Renal pelvis (tissue), 4 donors: ENCODE data around the gene TMEM250. TPM values are rescaled to one million over a fixed set of nuclear protein-coding genes. Genes with fewer than 3 reads are reported as not detected.

Source experiments
- DNase-seq: peaks from one replicate; pipeline ENCODE4 v3.0.0-alpha.2; 2013
- polyA plus RNA-seq, 3 donors: library from polyadenylated mRNA; unstranded; fragments of 120-200 nt; gene quantifications; one replicate each; pipeline ENCODE4 v1.2.1, GENCODE V29; 2013; ENCODE audit not compliant: insufficient read length in 3 of 3

Gene TMEM250
- polyA plus RNA-seq, 3 donors = 19.9 to 24.5 (median 23.2) TPM

GRCh38 chr9:136149853-136150252 is 31.2 kb upstream of the TMEM250 start:
- DNase-seq = no peak

GRCh38 chr9:136149337-136149736 is 30.7 kb upstream of the TMEM250 start:
- DNase-seq = no peak

- no peak for DNase-seq
Observed at GRCh38 chr9:136148766-136149165, 30.1 kb upstream of the TMEM250 start.

GRCh38 chr9:136147890-136148714 is 29.4 kb upstream of the TMEM250 start:
- no peak for DNase-seq

GRCh38 chr9:136147038-136147889 is 28.6 kb upstream of the TMEM250 start:
- DNase-seq = no peak

- no peak for DNase-seq
Observed at GRCh38 chr9:136146126-136147037, 27.7 kb upstream of the TMEM250 start.

- no peak for DNase-seq
Observed at GRCh38 chr9:136145580-136145979, 26.9 kb upstream of the TMEM250 start.

- DNase-seq = no peak
Observed at GRCh38 chr9:136144450-136144849, 25.8 kb upstream of the TMEM250 start.

GRCh38 chr9:136143215-136144001 is 24.7 kb upstream of the TMEM250 start:
- no peak for DNase-seq

- no peak for DNase-seq
Observed at GRCh38 chr9:136142859-136143214, 24.2 kb upstream of the TMEM250 start.

- DNase-seq = no peak
Observed at GRCh38 chr9:136142414-136142796, 23.7 kb upstream of the TMEM250 start.

- DNase-seq = no peak
Observed at GRCh38 chr9:136141682-136142413, 23.2 kb upstream of the TMEM250 start.

GRCh38 chr9:136140966-136141365 is 22.3 kb upstream of the TMEM250 start:
- no peak for DNase-seq

GRCh38 chr9:136140046-136140445 is 21.4 kb upstream of the TMEM250 start:
- no peak for DNase-seq

GRCh38 chr9:136138566-136138965 is 19.9 kb upstream of the TMEM250 start:
- DNase-seq = no peak

GRCh38 chr9:136137321-136138265 is 18.9 kb upstream of the TMEM250 start:
- no peak for DNase-seq

- no peak for DNase-seq
Observed at GRCh38 chr9:136136127-136136925, 17.7 kb upstream of the TMEM250 start.
